Neutrophil (primary cell): ENCODE data around the gene DYNC2LI1.

Source experiments
- H3K27ac ChIP-seq: fragments of 200-600 bp; sonication (generic); 2 replicates; pipeline ENCODE4 v1.5.1; 2016; ENCODE audit warnings: mild to moderate bottlenecking, moderate library complexity
- H3K27me3 ChIP-seq: fragments of 200-600 bp; sonication (generic); 2 replicates; pipeline ENCODE4 v1.6.0; 2016; ENCODE audit warnings: mild to moderate bottlenecking
- H3K36me3 ChIP-seq: fragments of 200-600 bp; sonication (generic); 2 replicates; pipeline ENCODE4 v1.5.1; 2017
- H3K4me1 ChIP-seq, 2 experiments: fragments of 200-600 bp in 1 of 2; sonication (generic) in 1 of 2; 1 replicate in 1 of 2; 2 replicates in 1 of 2; pipeline versions ENCODE4 v1.5.1 to v1.6.1; 2013 to 2016; ENCODE audit warnings: low read depth in 1 of 2, low read length in 1 of 2, mild to moderate bottlenecking in 1 of 2, moderate library complexity in 1 of 2; ENCODE audit not compliant: control insufficient read depth in 1 of 2, insufficient read depth in 1 of 2
- H3K4me3 ChIP-seq, 2 experiments: fragments of 200-600 bp in 1 of 2; sonication (generic) in 1 of 2; 1 replicate in 1 of 2; 2 replicates in 1 of 2; pipeline ENCODE4 v1.5.1; 2013 to 2016; ENCODE audit warnings: low read depth in 1 of 2, low read length in 1 of 2, mild to moderate bottlenecking in 1 of 2, moderate library complexity in 1 of 2
- H3K9me3 ChIP-seq: fragments of 200-600 bp; sonication (generic); 2 replicates; pipeline ENCODE4 v1.5.1; 2016
- CTCF ChIP-seq: fragments of 200-600 bp; sonication (generic); IDR thresholded peaks from 2 replicates; pipeline ENCODE4 v1.5.1; 2016; ENCODE audit warnings: antibody characterized with exemption

The DYNC2LI1 gene

GRCh38 chr2:43848214-43848613 lies 74.4 kb downstream of the DYNC2LI1 start:
- Histone ChIP-seq H3K27ac (no peak overlapping the region), H3K9me3 (no peaks in the 10 kb centered on the region), H3K4me1 (no peaks in the 10 kb centered on the region), H3K36me3 (no peaks in the 10 kb centered on the region), H3K4me3 (no peak overlapping the region), H3K27me3 (no peaks in the 10 kb centered on the region)
- TF ChIP-seq CTCF: no peak

- no peak for TF ChIP-seq CTCF
- Histone ChIP-seq H3K27me3 (peaks cover 21% of the 10 kb centered on the region), H3K27ac (no peak overlapping the region), H3K36me3 (no peaks in the 10 kb centered on the region), H3K9me3 (no peaks in the 10 kb centered on the region), H3K4me1 (no peaks in the 10 kb centered on the region), H3K4me3 (no peak overlapping the region)
These were observed 77.5 kb downstream of the DYNC2LI1 start for GRCh38 chr2:43851011-43851980.

GRCh38 chr2:43852196-43852730 lies 78.4 kb downstream of the DYNC2LI1 start:
- H3K27ac ChIP-seq: no peak overlapping the region
- H3K4me3 ChIP-seq: no peak overlapping the region
- H3K4me1 ChIP-seq: no peaks in the 10 kb centered on the region
- no peaks in the 10 kb centered on the region for H3K36me3 ChIP-seq
- TF ChIP-seq CTCF: no peak
- no peaks in the 10 kb centered on the region for H3K9me3 ChIP-seq
- H3K27me3 ChIP-seq: peaks cover 21% of the 10 kb centered on the region

GRCh38 chr2:43853141-43854081 lies 79.6 kb downstream of the DYNC2LI1 start:
- H3K36me3 ChIP-seq: no peaks in the 10 kb centered on the region
- peaks cover 21% of the 10 kb centered on the region for H3K27me3 ChIP-seq
- H3K27ac ChIP-seq: no peak overlapping the region
- no peak for TF ChIP-seq CTCF
- no peaks in the 10 kb centered on the region for H3K9me3 ChIP-seq
- H3K4me1 ChIP-seq: no peaks in the 10 kb centered on the region
- H3K4me3 ChIP-seq: no peak overlapping the region

GRCh38 chr2:43854671-43855070 lies 80.8 kb downstream of the DYNC2LI1 start:
- no peaks in the 10 kb centered on the region for H3K4me1 ChIP-seq
- no peaks in the 10 kb centered on the region for H3K36me3 ChIP-seq
- H3K9me3 ChIP-seq: no peaks in the 10 kb centered on the region
- TF ChIP-seq CTCF: no peak
- H3K27me3 ChIP-seq: peaks cover 21% of the 10 kb centered on the region
- no peak overlapping the region for H3K4me3 ChIP-seq
- H3K27ac ChIP-seq: no peak overlapping the region
